ENCODE data around the gene PIGW.
"Not testable (repeated sequence)": the region's sequence is repeated elsewhere in the genome, so short reads cannot be mapped to it uniquely, and the experiment has no call there.

Gene PIGW

GRCh38 chr17:36534840-36535668 is at the start of gene PIGW, which contains the start of gene MYO19:
Gene PIGW (plus strand): TSS chr17:36534987. CDS start chr17:36537102, 2,115 bp downstream.
Gene MYO19 (minus strand): TSS chr17:36534868. CDS start chr17:36532538, 2,330 bp downstream.
- peak; percentile 85 to 88 for DNase-seq

DNA sequence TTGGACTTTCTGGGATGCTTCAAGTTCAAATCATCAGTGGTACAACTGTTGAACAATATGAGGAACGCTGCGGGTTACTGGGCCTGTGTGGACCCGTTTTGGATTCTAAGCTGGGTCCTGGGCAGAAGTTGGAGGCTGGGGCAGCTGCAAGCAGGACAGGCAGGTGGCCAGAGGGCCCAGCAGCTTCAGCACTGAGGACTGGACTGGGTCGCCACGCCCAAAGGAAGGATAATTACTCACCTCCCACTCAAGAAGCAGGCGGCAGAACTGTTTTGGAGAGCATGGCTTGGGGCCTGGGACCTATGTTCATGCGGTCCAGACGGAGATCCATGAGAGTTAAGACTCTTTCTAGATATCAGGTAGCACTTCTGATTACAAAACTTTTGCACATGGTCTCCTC is 49.8 kb upstream of the PIGW start:
- no peak for DNase-seq

DNA sequence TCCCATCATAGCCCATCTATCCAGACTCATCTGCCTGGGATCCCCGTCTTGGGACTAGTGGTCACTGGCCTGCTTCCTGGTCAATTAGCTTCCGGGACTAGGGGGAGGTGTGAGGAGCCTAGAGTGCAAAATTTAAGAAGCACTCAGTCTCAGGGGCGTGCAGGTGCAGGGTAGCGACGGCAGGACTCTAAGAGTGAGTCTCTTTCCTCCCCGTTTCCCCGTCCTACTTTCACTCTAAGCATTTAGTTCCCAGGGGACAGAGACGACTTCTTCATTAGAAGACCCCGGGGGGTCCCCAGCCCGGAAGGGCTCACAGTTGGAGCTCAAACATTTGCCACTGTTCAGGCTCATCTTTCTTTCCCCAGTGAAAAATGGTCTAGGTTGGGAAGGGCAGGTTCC is 49.0 kb upstream of the PIGW start:
- no peak for DNase-seq

DNA sequence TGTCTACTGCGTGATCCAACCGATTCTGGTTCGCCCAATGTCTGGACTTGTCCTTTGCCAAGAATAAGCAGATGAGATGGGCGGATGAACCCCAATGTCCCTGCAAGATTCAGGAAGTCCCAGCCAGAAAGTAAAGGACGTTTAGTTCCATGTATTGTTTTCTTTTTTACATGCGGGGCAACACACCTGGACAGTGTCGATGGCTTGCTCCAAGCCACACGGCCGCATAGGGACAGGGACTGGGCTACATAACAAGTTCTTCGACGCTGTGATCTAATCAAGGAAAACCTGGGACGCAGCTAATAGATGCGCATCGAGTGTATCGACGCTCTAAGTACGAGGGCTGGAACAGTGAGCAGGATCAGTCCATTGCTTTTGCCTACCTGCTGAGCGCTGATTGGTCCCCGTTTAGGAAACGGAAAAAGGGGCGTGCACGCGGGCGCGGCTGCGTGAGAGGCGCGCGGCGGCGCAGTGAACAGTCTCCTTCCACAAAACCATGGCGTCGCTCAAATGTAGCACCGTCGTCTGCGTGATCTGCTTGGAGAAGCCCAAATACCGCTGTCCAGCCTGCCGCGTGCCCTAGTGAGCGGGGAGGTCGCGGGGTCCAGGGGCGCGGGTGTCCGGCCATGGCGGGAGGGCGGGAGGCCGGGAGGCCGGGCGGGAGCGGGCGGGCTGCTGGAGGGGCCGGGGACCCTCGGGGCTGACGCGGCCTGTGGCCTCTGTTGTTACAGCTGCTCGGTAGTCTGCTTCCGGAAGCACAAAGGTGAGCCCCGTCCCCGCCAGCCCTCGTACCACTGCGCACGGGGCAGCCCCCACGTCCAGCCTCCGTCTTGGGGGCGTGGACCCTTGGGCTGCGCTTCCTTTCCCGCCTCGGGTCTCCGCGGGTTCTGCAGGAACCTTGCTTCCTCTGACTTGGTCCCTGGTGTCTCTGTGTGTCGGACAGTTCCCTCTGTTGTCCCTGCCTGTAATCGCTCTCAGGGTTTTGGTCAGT is 48.3 kb upstream of the PIGW start, which contains the start of gene ZNHIT3:
TSS of gene ZNHIT3 (plus strand) at position 478 of the 991 bp plus-strand sequence. CDS start at position 497, 19 bp downstream.
- peak; percentile 89 to 92 for DNase-seq

GRCh38 chr17:36493956-36494355 is 40.8 kb upstream of the PIGW start:
- DNase-seq, result no peak

DNA sequence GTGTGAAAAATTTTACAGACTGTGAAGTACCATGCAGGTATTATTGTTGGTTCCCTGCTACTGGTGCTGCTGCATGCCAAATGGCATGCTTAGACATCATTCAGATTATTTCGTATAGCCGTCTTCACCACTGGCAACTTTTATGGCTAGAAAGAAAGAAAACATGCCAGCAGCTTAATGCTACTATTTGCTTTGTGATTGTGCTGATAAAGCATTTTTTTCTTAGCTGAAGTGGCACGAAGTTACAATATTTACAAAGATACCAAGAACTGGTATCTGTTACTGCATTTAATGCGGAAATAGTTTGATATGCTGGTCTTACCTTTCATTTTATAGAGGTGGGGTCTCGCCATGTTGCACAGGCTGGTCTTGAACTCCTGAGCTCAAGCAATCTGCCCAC is 40.1 kb upstream of the PIGW start:
- DNase-seq, result no peak

GRCh38 chr17:36495076-36495578 is 39.7 kb upstream of the PIGW start:
- DNase-seq, result no peak

GRCh38 chr17:36496018-36496789 is 38.6 kb upstream of the PIGW start:
- DNase-seq, result no peak

DNA sequence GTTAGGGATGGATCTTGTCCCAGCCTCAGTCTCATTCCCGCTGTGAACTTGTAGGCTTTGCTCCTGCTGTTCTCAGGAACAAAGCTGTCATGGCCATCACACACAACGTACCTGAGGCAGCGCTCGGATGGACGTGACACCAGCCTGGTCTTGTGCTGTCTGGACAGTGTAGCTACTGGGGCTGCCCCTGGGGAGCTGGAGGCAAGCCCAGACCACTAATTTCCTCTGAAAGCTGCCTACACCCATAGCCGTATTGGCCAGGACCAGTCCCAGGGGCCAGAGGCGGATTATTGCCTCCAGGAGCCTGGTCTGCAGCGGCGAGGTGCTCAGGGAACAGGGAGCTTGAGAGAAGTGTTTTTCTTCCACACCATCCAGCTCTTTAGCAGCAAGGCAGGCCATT is 36.6 kb upstream of the PIGW start:
- DNase-seq, result no peak

DNA sequence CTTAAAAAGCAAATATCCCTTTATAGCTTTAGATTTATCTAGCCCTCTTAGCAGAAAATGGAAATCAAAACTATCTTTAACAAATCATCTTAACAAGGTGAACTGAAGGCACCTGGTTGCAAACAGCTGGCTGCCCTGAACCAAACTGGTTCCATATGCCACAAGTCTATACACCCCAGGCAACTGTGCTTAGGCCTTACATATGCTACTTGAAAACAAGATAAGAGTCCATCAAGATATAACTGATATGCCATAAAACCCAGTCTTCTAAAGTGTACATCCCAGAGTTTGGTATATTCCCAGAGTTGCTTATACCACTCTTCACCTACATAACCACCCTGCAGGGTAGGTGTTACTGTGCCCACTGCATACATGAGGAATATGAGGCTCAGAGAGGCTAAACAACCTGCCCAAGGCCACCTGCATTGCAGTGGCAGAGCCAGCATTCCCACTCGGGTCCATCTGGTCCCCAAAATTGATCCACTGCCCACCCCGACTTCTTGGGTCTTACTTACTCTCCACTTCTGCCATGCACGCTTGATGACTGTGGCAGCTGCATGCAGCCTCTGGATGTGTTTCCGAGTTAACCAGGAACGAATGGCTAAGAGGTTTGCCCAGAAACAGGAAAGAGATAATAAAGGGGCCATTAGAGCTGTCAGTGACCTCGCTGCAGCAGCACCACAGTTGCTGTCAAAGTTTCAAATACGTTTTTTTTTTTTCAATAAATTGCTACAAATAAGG is 36.1 kb upstream of the PIGW start:
- no peak for DNase-seq

DNA sequence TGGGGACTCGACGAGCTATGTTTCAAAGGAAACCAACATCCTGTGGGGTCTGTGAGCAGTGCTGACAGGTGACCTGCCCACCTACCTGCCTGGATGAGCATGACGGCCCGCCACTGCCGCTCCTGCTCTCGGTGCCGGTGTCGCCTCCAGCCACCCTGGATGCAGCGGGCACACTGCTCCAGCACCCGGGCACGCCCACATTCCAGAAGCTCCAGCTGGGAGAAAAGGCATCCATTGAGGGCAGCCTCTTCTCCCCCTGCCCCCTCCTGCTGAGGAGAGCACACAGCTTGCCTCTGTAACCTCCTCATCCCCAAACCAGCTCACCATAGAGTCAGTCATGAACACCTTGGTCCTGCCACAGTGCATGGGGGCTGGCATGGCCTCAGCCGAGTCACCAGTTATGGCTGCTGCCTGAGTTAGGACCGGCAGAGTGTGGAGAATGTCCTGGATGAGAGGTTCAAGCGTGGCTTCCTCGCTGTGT is 34.0 kb upstream of the PIGW start:
- DNase-seq, result no peak

DNA sequence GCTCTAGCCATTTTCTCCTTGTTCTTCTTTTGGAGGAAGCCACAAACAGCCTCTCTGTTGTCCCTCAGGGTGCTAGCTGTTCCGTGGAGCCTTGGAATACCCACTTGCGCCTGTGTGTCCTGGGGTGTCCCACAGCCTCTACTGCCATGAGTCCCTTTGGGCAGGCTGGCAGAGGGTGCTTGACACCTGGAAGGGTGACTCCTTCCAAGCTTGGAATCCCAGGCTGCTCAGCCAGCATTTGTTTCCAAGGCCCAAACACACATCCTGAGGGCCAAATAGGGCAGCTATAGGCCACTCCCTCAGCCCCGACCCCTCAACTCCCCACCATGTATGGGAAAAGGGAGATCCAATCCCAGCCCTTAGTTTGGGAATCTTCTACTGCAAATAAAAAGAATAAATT is 33.4 kb upstream of the PIGW start:
- no peak for DNase-seq

DNA sequence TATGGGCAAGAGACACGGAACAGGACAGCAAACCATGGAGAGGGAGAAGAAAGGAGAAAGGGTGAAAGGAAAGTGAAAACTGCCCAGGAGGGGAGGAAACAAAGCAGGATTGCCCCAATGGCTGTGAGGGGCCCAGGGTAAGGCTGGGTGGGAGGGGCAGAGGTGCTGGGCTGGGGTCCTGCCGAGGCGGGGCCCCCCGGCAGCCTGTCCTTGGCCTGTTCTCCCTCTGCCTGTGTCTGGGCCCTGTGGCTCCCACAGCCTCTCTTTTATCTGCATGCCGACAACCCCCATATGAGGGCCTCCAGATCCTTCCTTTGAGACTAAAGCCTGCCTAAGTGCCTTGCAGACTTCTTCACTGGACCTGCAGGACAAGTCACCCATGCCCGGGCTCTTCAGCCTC is 32.8 kb upstream of the PIGW start:
- DNase-seq, result no peak

GRCh38 chr17:36503456-36504155 is 31.2 kb upstream of the PIGW start:
- no peak for DNase-seq

GRCh38 chr17:36504156-36504545 is 30.6 kb upstream of the PIGW start:
- no peak for DNase-seq

- no peak for DNase-seq
Measured at GRCh38 chr17:36505171-36505570, 29.6 kb upstream of the PIGW start.

- DNase-seq, result no peak
Measured at GRCh38 chr17:36506249-36506826, 28.4 kb upstream of the PIGW start.

DNA sequence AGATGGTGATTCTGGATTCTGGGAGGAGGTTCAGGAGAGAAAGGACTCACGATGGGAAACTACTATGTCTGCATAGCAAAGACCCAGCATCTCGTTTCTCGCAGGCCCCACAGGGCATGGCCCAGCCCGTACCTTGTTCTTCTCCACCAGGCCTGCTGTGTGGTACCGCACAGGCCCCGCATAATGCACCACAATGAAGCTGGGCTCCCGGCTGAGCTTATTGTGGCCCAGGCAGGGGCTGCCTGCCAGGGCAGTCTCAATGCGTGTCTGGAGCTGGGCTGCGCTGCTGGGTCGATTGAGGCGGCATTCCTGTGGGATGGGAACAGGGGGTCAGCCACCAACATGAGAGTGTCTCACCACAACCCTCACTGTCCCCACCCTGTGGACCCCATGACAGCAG is 28.0 kb upstream of the PIGW start:
- DNase-seq, result no peak

DNA sequence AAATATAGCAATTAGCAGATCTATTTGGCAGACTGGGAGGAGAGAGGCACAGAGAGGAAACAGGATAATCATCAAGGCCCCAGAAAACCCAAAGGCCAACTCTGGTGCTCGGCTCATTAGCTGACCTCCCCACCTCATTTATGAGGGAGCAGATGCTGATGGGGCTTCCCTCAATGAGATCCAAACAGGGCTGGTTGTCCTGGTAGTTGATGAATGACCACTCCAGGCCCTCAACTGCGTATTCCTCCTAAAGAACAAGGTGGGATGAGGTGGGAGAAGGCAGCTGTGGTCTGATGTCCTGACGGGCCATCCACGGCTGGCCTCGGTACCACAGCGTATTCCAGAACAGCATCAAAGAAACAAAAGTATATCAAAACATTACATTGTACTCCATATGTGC is 27.5 kb upstream of the PIGW start:
- no peak for DNase-seq

DNA sequence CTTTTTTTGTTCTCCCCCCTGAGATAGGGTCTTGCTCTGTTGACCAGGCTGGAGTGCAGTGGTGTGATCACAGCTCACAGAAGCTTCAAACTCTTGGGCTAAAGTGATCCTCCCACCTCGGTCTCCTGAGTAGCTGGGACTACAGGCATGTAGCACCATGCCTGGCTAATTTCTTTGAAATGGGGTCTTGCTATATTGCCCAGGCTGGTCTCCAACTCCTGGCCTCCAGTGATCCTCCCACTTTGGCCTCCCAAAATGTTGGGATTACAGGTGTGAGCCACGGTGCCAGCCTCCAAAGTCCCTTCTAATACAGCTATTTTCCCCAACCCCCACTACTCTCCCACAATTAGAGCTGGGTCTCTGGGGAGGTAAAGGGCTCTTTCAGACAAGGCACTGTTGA is 26.3 kb upstream of the PIGW start:
- not testable (repeated sequence) for DNase-seq

Measured in CD4-positive, alpha-beta T cell treated with Interferon alpha-2 for 1 hour (primary cell).